Measurements from ENCODE around the gene TWF2. TPM values are rescaled to one million over a fixed set of nuclear protein-coding genes. Genes with fewer than 3 reads are reported as not detected.

The TWF2 gene
- total and polyA plus RNA-seq, 9 of the 15 experiments (the other 6 are each of a cell fraction or from before 2014, with no cell fraction given) = 0.11 to 61.9 (median 29.7) TPM

DNA sequence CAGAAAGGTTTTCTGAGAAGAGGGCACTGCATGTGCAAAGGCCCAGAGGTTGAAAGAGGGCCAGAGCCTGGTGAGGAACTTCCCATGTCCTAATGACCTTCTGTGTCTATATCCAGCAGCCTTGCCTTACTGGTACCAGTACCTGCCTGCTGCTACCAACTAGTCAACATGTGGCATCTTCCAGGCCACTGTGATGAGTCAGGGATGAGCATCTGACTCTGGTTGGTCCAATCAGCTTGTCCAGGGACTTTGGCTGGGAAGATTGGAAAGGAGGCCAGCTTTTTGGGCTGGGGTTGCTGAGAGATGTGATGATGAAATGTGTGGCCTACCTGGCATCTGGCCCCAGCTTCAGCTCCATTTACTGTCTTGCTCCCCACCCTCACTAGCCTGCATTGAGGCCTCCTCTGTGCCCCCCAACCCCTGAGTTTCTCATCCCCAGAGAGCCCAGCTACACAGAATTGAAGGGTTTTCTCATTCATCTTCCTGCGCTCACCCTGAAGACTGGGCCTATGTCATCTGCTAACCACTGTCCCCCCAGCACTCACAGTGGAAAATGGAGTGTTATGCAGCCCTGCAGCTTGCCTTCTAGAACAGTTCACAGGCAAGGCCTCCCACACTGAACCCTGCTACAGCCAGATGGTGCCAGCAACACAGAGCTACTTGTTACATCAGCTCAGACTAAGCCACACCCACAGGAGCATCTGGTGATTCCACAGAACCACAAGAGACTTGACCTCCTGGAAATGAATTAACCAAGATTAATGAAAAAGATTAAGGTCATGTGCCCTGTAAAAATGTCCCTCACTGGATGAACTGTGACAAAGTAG, 1.3 kb upstream of the TWF2 start (continued):
- TF ChIP-seq NRF1 (conservative IDR thresholded peaks at IDR 0.05 in 1 of 2, IDR thresholded peaks at IDR 0.05 in 1 of 2) (peak; percentile 6 to 22; a peak in 1 of 4 replicates), SREBF1 (IDR thresholded peaks at IDR 0.05; ENCODE audit: borderline replicate concordance, low read depth, low read length) (peak; percentile 94; the same call in 1 of the 2 replicates), SOX6 (IDR thresholded peaks at IDR 0.05) (0 out of 2 replicates have a peak, but pooled peaks have one; percentile 26), FOXK2 (conservative IDR thresholded peaks at IDR 0.05 in 1 of 2, IDR thresholded peaks at IDR 0.05 in 1 of 2; ENCODE audit: low read depth in 2 of 2) (peak in 1 of 2 experiments; percentile 20; a peak in 2 of 4 replicates), ETV5 (CRISPR knock-in tag; IDR thresholded peaks at IDR 0.05; ENCODE audit: low read depth) (0 out of 2 replicates have a peak, but pooled peaks have one; percentile 15), NBN (IDR thresholded peaks at IDR 0.05; ENCODE audit: low read depth) (0 out of 2 replicates have a peak, but pooled peaks have one; percentile 21), NFE2L1 (tag; IDR thresholded peaks at IDR 0.05; ENCODE audit: borderline replicate concordance, low read depth) (no peak), ATF1 (CRISPR knock-in tag; IDR thresholded peaks at IDR 0.05) (no peak), ATF1 (tag; IDR thresholded peaks at IDR 0.05) (0 out of 2 replicates have a peak, but pooled peaks have one; percentile 14), TCF3 (CRISPR knock-in tag; IDR thresholded peaks at IDR 0.05) (peak; percentile 36; the same call in 1 of the 2 replicates), NR2C2 (CRISPR knock-in tag; IDR thresholded peaks at IDR 0.05) (no peak), NR2C2 (tag; IDR thresholded peaks at IDR 0.05) (peak; percentile 46; the same call in 1 of the 2 replicates), RAD51 (IDR thresholded peaks at IDR 0.05; ENCODE audit: borderline replicate concordance, low read depth) (peak; percentile 64)
- TF ChIP-seq, protein P1, sequence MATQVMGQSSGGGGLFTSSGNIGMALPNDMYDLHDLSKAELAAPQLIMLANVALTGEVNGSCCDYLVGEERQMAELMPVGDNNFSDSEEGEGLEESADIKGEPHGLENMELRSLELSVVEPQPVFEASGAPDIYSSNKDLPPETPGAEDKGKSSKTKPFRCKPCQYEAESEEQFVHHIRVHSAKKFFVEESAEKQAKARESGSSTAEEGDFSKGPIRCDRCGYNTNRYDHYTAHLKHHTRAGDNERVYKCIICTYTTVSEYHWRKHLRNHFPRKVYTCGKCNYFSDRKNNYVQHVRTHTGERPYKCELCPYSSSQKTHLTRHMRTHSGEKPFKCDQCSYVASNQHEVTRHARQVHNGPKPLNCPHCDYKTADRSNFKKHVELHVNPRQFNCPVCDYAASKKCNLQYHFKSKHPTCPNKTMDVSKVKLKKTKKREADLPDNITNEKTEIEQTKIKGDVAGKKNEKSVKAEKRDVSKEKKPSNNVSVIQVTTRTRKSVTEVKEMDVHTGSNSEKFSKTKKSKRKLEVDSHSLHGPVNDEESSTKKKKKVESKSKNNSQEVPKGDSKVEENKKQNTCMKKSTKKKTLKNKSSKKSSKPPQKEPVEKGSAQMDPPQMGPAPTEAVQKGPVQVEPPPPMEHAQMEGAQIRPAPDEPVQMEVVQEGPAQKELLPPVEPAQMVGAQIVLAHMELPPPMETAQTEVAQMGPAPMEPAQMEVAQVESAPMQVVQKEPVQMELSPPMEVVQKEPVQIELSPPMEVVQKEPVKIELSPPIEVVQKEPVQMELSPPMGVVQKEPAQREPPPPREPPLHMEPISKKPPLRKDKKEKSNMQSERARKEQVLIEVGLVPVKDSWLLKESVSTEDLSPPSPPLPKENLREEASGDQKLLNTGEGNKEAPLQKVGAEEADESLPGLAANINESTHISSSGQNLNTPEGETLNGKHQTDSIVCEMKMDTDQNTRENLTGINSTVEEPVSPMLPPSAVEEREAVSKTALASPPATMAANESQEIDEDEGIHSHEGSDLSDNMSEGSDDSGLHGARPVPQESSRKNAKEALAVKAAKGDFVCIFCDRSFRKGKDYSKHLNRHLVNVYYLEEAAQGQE (IDR thresholded peaks at IDR 0.05; ENCODE audit: borderline replicate concordance) = peak; percentile 92
- TF ChIP-seq, protein P1 (CRISPR knock-in tag; IDR thresholded peaks at IDR 0.05; ENCODE audit: low read depth) = no peak
- TF ChIP-seq, protein P2, sequence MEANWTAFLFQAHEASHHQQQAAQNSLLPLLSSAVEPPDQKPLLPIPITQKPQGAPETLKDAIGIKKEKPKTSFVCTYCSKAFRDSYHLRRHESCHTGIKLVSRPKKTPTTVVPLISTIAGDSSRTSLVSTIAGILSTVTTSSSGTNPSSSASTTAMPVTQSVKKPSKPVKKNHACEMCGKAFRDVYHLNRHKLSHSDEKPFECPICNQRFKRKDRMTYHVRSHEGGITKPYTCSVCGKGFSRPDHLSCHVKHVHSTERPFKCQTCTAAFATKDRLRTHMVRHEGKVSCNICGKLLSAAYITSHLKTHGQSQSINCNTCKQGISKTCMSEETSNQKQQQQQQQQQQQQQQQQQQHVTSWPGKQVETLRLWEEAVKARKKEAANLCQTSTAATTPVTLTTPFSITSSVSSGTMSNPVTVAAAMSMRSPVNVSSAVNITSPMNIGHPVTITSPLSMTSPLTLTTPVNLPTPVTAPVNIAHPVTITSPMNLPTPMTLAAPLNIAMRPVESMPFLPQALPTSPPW (CRISPR knock-in tag; IDR thresholded peaks at IDR 0.05) = no peak

Data from K562 (cell line).